Measurements from ENCODE around the gene UPF1.

- TF ChIP-seq ZNF274 (IDR thresholded peaks at IDR 0.05; ENCODE audit: low read depth, low read length) (no peak), SUZ12 (IDR thresholded peaks at IDR 0.05; ENCODE audit: extremely low read depth, insufficient read depth, insufficient read length) (no peak)
Measured at GRCh38 chr19:18789883-18790565, 41.7 kb upstream of the UPF1 start.

All from NT2/D1 (cell line).